GM12878 (cell line): ENCODE measurements around the gene NTN3. TPM values are rescaled to one million over a fixed set of nuclear protein-coding genes. Genes with fewer than 3 reads are reported as not detected.

ENCODE experiments used
- ASH2L ChIP-seq: fragments of 300-600, 200-600 bp; sonication (generic); IDR thresholded peaks from 2 replicates; pipeline ENCODE4 v1.6.1; 2017; ENCODE audit warnings: low read depth, mild to moderate bottlenecking, borderline replicate concordance
- ATF7 ChIP-seq: fragments of 450-650 bp; IDR thresholded peaks from 2 replicates; pipeline ENCODE4 v1.6.1; 2016; ENCODE audit warnings: low read depth, mild to moderate bottlenecking
- CHD4 ChIP-seq: fragments of 200-600 bp; sonication (generic); IDR thresholded peaks from 2 replicates; pipeline ENCODE4 v1.6.1; 2016; ENCODE audit warnings: mild to moderate bottlenecking
- DPF2 ChIP-seq: fragments of 450-650 bp; IDR thresholded peaks from 2 replicates; pipeline ENCODE4 v1.6.1; 2017; ENCODE audit warnings: mild to moderate bottlenecking
- ETV6 ChIP-seq, 2 experiments: fragments of 450-650 bp in 1 of 2; IDR thresholded peaks in 1 of 2; conservative IDR thresholded peaks in 1 of 2; 2 replicates each; pipeline ENCODE4 v1.6.1; 2014; ENCODE audit warnings: antibody characterized with exemption in 1 of 2, borderline replicate concordance in 1 of 2, low read depth in 1 of 2, mild to moderate bottlenecking in 1 of 2, moderate library complexity in 1 of 2
- EZH2 ChIP-seq: IDR thresholded peaks from 2 replicates; pipeline ENCODE4 v1.6.1; 2012; ENCODE audit warnings: low read depth, mild to moderate bottlenecking, control low read depth, inconsistent platforms, low read length, borderline replicate concordance; ENCODE audit not compliant: control insufficient read depth
- FOS ChIP-seq: IDR thresholded peaks from 3 replicates; pipeline ENCODE4 v1.6.1; 2011; ENCODE audit warnings: borderline replicate concordance; ENCODE audit not compliant: insufficient read length; ENCODE audit errors: extremely low read depth
- HDGF ChIP-seq: fragments of 450-650 bp; IDR thresholded peaks from 2 replicates; pipeline ENCODE4 v1.6.1; 2016; ENCODE audit warnings: antibody characterized with exemption
- IKZF1 ChIP-seq: fragments of 450-650 bp; conservative IDR thresholded peaks from 2 replicates; pipeline ENCODE4 v1.6.1; 2017; ENCODE audit warnings: antibody characterized with exemption, mild to moderate bottlenecking
- MEF2A ChIP-seq: IDR thresholded peaks from 2 replicates; pipeline ENCODE4 v1.6.1; 2011; ENCODE audit warnings: low read depth, mild to moderate bottlenecking, low read length, moderate library complexity; ENCODE audit not compliant: insufficient read depth
- MXI1 ChIP-seq: fragments of 150-350 bp; IDR thresholded peaks from 2 replicates; pipeline ENCODE4 v1.6.1; 2011; ENCODE audit warnings: low read depth, mild to moderate bottlenecking, inconsistent platforms, low read length, improper control_type of control experiment
- NR2C1 ChIP-seq: fragments of 450-650 bp; IDR thresholded peaks from 2 replicates; pipeline ENCODE4 v1.6.1; 2017; ENCODE audit warnings: antibody characterized with exemption, mild to moderate bottlenecking, moderate library complexity
- POU2F2 ChIP-seq: IDR thresholded peaks from 3 replicates; pipeline ENCODE4 v1.6.1; 2011; ENCODE audit warnings: low read depth, mild to moderate bottlenecking, low read length, borderline replicate concordance
- RBBP5 ChIP-seq: fragments of 200-600 bp; sonication (generic); conservative IDR thresholded peaks from 2 replicates; pipeline ENCODE4 v1.6.1; 2016
- SKIL ChIP-seq: fragments of 450-650 bp; IDR thresholded peaks from 2 replicates; pipeline ENCODE4 v1.6.1; 2017; ENCODE audit warnings: mild to moderate bottlenecking, low read depth, inconsistent platforms; ENCODE audit not compliant: poor library complexity, severe bottlenecking
- SMARCA5 ChIP-seq: fragments of 450-650 bp; IDR thresholded peaks from 2 replicates; pipeline ENCODE4 v1.6.1; 2017; ENCODE audit warnings: mild to moderate bottlenecking
- SPI1 ChIP-seq: IDR thresholded peaks from 2 replicates; pipeline ENCODE4 v1.6.1; 2011; ENCODE audit warnings: low read depth, mild to moderate bottlenecking, low read length, moderate library complexity, borderline replicate concordance; ENCODE audit not compliant: insufficient read depth
- SREBF2 ChIP-seq: IDR thresholded peaks from 2 replicates; pipeline ENCODE4 v1.6.1; 2012; ENCODE audit warnings: mild to moderate bottlenecking, low read length
- SRF ChIP-seq, 2 experiments: IDR thresholded peaks; 2 replicates each; pipeline ENCODE4 v1.6.1; 2011; ENCODE audit warnings: low read depth in 2 of 2, low read length in 2 of 2, mild to moderate bottlenecking in 1 of 2, moderate library complexity in 1 of 2
- STAT1 ChIP-seq: fragments of 450-650 bp; conservative IDR thresholded peaks from 2 replicates; pipeline ENCODE4 v1.6.1; 2014; ENCODE audit warnings: antibody characterized with exemption, mild to moderate bottlenecking
- SUPT20H ChIP-seq: IDR thresholded peaks from 2 replicates; pipeline ENCODE4 v1.6.1; 2011; ENCODE audit warnings: low read depth, mild to moderate bottlenecking, low read length, moderate library complexity, borderline replicate concordance; ENCODE audit not compliant: control insufficient read depth
- YY1 ChIP-seq: IDR thresholded peaks from 2 replicates; pipeline ENCODE4 v1.6.1; 2011; ENCODE audit warnings: low read depth, mild to moderate bottlenecking, low read length
- polyA plus RNA-seq, 11 experiments: library from polyadenylated mRNA; depleted of rRNA in 4 of 11; unstranded in 6 of 11; stranded (reverse) in 5 of 11; fragments of >200 nt; fragmentation: Nextera tagmentation in 4 of 11; fragmentation: Illumina TruSeq in 1 of 11; extraction: Ambion mirVana in 4 of 11; extraction: Trizol in 1 of 11; gene quantifications; 1 replicate in 1 of 11; 2 replicates in 10 of 11; pipeline versions ENCODE4 v1.2.1 to v1.2.3, GENCODE V29; 2011 to 2016; ENCODE audit warnings: inconsistent platforms in 2 of 11, missing spikeins in 2 of 11, low read depth in 1 of 11
- total RNA-seq, 4 experiments: library from RNA; depleted of rRNA in 3 of 4; stranded (reverse); fragments of >200 nt in 3 of 4; fragmentation: Illumina TruSeq in 1 of 4; extraction: Trizol in 1 of 4; gene quantifications; 2 replicates each; pipeline versions ENCODE4 v1.2.1 to v1.2.3, GENCODE V29; 2013 to 2021
- TF ChIP-seq, protein P1 (sequence below): IDR thresholded peaks from 2 replicates; pipeline ENCODE4 v1.6.1; 2012; ENCODE audit warnings: low read depth, low read length, improper control_type of control experiment

NTN3 gene
- total and polyA plus RNA-seq, 10 of the 15 experiments (the other 5 are each of a cell fraction or from before 2014, with no cell fraction given): 0.04 TPM; not detected in 9

DNA sequence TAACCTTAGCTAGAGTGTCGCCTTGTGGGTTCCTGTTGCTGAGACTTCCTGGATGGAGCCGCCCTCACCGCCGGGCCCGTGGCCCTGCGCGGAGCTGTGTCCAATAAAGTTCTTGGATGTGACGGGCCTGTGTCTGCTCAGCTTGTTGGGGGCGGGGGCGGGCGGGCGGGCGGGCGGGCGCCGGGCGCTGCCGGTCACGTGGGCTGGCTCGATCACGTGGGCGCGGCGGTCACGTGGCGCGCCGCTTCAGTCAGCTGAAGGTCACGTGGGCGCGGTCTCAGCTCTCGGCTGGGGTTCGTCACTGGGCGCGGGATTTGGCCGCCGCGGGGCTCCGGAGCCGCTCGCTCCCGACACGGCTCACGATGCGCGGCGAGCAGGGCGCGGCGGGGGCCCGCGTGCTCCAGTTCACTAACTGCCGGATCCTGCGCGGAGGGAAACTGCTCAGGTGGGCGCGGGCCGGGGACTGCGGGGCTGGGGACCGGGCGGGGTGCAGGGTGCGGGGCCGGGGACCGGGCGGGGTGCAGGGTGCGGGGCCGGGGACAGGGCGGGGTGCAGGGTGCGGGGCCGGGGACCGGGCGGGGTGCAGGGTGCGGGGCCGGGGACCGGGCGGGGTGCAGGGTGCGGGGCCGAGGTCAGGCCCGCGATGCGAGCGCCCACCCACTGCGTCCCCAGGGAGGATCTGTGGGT, 49.1 kb downstream of the NTN3 start, which contains the start of gene AMDHD2 (continued):
- no peak for TF ChIP-seq RBBP5
- TF ChIP-seq EZH2: no peak
- no peak for TF ChIP-seq ASH2L
- no peak for TF ChIP-seq NR2C1
- TF ChIP-seq SMARCA5: no peak
- TF ChIP-seq YY1: peak; percentile 76
- TF ChIP-seq ATF7: no peak
- TF ChIP-seq SUPT20H: no peak
- TF ChIP-seq FOS: peak; percentile 89
- TF ChIP-seq SRF (IDR thresholded peaks at IDR 0.05; ENCODE audit: low read depth in 2 of 2, low read length in 2 of 2): peak in 1 of 2 experiments; percentile 63; a peak in 1 of 4 replicates
- TF ChIP-seq STAT1: no peak
- TF ChIP-seq, protein P1, sequence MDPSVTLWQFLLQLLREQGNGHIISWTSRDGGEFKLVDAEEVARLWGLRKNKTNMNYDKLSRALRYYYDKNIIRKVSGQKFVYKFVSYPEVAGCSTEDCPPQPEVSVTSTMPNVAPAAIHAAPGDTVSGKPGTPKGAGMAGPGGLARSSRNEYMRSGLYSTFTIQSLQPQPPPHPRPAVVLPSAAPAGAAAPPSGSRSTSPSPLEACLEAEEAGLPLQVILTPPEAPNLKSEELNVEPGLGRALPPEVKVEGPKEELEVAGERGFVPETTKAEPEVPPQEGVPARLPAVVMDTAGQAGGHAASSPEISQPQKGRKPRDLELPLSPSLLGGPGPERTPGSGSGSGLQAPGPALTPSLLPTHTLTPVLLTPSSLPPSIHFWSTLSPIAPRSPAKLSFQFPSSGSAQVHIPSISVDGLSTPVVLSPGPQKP: no peak
- TF ChIP-seq SREBF2: no peak
- peak; percentile 64; the same call in 1 of the 2 replicates for TF ChIP-seq MEF2A
- peak; percentile 67 for TF ChIP-seq MXI1
- TF ChIP-seq ETV6 (conservative IDR thresholded peaks at IDR 0.05 in 1 of 2, IDR thresholded peaks at IDR 0.05 in 1 of 2; ENCODE audit: borderline replicate concordance in 1 of 2, low read depth in 1 of 2): no peak
- TF ChIP-seq POU2F2: peak; percentile 83; the same call in 2 of the 3 replicates
- TF ChIP-seq HDGF: no peak
- no peak for TF ChIP-seq SPI1
- no peak for TF ChIP-seq DPF2
- TF ChIP-seq SKIL: no peak
- TF ChIP-seq IKZF1: peak; percentile 48
- TF ChIP-seq CHD4: no peak
